PFSK-1 (cell line): ENCODE measurements around the gene DHCR7.

ENCODE experiments used
- FOXP2 ChIP-seq: optimal IDR thresholded peaks from 2 replicates; pipeline ENCODE3; 2011; ENCODE audit warnings: borderline replicate concordance, control low read depth, inconsistent platforms; ENCODE audit not compliant: insufficient read depth; ENCODE audit errors: extremely low read length, extremely low read depth
- POLR2AphosphoS5 ChIP-seq: IDR thresholded peaks from 2 replicates; pipeline ENCODE4 v1.6.1; 2012; ENCODE audit warnings: low read depth, mild to moderate bottlenecking, control low read depth, low read length, moderate library complexity
- SIN3A ChIP-seq: IDR thresholded peaks from 2 replicates; pipeline ENCODE4 v1.6.1; 2012; ENCODE audit warnings: mild to moderate bottlenecking, low read length, moderate library complexity, borderline replicate concordance; ENCODE audit not compliant: insufficient read depth
- TAF1 ChIP-seq: IDR thresholded peaks from 2 replicates; pipeline ENCODE4 v1.6.1; 2012; ENCODE audit warnings: low read length, control low read depth, borderline replicate concordance; ENCODE audit not compliant: insufficient read depth
- TF ChIP-seq, protein P1 (sequence below), 2 experiments: IDR thresholded peaks; 2 replicates each; pipeline versions ENCODE4 v1.6.1 to v1.8.0; 2011 to 2012; ENCODE audit warnings: low read depth in 2 of 2, low read length in 2 of 2, control low read depth in 1 of 2, inconsistent platforms in 1 of 2, mild to moderate bottlenecking in 1 of 2, moderate library complexity in 1 of 2; ENCODE audit not compliant: insufficient read depth in 1 of 2

DHCR7 gene

DNA sequence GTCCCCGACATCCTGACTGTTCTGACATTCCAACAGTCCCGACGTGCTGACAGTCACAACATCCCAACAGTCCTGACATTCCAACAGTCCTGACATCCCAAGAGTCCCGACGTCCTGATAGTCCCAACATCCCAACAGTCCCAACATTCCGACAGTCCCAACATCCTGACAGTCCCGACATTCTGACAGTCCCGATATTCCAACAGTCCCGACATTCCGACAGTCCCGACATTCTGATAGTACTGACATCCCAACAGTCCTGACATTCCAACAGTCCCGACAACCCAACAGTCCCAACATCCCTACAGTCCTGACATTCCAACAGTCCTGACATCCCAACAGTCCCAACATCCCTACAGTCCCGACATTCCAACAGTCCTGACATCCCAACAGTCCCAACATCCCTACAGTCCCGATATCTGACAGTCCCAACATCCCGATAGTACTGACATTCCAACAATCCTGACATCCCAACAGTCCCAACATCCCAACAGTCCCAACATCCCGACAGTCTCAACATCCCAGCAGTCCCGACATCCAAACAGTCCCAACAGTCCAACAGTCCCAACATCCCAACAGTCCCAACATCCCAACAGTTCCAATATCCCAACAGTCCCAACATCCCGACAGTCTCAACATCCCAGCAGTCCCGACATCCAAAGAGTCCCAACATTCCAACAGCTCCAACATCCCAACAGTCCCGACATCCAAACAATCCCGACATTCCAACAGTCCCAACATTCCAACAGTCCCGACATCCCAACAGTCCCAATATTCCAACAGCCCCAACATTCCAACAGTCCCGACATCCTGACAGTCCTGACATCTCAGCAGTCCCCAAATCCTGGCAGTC is 60.2 kb downstream of the DHCR7 start:
- no peak for TF ChIP-seq TAF1
- no peak for TF ChIP-seq FOXP2
- TF ChIP-seq, protein P1, sequence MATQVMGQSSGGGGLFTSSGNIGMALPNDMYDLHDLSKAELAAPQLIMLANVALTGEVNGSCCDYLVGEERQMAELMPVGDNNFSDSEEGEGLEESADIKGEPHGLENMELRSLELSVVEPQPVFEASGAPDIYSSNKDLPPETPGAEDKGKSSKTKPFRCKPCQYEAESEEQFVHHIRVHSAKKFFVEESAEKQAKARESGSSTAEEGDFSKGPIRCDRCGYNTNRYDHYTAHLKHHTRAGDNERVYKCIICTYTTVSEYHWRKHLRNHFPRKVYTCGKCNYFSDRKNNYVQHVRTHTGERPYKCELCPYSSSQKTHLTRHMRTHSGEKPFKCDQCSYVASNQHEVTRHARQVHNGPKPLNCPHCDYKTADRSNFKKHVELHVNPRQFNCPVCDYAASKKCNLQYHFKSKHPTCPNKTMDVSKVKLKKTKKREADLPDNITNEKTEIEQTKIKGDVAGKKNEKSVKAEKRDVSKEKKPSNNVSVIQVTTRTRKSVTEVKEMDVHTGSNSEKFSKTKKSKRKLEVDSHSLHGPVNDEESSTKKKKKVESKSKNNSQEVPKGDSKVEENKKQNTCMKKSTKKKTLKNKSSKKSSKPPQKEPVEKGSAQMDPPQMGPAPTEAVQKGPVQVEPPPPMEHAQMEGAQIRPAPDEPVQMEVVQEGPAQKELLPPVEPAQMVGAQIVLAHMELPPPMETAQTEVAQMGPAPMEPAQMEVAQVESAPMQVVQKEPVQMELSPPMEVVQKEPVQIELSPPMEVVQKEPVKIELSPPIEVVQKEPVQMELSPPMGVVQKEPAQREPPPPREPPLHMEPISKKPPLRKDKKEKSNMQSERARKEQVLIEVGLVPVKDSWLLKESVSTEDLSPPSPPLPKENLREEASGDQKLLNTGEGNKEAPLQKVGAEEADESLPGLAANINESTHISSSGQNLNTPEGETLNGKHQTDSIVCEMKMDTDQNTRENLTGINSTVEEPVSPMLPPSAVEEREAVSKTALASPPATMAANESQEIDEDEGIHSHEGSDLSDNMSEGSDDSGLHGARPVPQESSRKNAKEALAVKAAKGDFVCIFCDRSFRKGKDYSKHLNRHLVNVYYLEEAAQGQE (IDR thresholded peaks at IDR 0.05; ENCODE audit: insufficient read depth in 1 of 2, low read depth in 2 of 2, low read length in 2 of 2) = no peak
- no peak for TF ChIP-seq POLR2AphosphoS5
- TF ChIP-seq SIN3A = no peak

DNA sequence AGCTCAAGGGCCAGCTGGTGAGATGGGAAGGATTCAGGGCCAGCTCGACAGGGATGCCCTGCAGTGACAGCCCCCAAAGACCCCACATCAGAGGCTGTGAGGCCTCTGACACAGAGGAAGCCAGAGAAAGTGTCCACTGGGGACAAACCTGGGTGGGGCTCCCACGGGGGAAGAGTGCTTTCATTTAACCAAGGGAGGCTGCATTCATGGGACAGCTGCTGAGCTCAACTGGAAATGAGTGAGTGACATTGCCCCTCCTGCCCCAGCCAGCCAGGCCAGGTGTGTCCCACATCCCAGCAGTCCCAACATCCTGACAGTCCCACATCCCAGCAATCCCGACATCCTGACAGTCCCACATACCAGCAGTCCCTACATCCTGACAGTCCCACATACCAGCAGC is 61.0 kb downstream of the DHCR7 start:
- TF ChIP-seq TAF1 (no peak), SIN3A (no peak), FOXP2 (no peak), POLR2AphosphoS5 (no peak)
- TF ChIP-seq, protein P1 (IDR thresholded peaks at IDR 0.05; ENCODE audit: insufficient read depth in 1 of 2, low read depth in 2 of 2, low read length in 2 of 2) = no peak

DNA sequence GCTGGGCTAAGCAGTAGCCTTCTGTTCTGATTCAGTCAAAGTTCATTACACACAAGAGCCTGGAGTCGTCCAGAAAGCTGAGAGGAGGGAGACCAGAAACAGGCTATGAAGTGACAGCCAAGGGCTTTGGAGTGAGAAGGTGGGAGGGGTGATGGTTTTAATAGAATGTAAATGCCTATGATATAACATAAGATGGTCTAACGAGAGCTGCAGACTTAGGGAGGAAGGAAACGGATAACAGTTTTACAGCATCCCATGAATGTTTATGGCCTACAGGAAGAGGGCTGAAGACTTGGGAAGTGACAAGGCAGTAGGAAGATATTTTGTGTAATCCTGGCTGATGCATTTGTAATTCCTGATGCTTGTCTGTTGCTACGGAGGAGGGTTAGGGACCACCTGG is 62.0 kb downstream of the DHCR7 start:
- TF ChIP-seq SIN3A (no peak), POLR2AphosphoS5 (no peak), FOXP2 (no peak), TAF1 (no peak)
- TF ChIP-seq, protein P1 (IDR thresholded peaks at IDR 0.05; ENCODE audit: insufficient read depth in 1 of 2, low read depth in 2 of 2, low read length in 2 of 2) = no peak

DNA sequence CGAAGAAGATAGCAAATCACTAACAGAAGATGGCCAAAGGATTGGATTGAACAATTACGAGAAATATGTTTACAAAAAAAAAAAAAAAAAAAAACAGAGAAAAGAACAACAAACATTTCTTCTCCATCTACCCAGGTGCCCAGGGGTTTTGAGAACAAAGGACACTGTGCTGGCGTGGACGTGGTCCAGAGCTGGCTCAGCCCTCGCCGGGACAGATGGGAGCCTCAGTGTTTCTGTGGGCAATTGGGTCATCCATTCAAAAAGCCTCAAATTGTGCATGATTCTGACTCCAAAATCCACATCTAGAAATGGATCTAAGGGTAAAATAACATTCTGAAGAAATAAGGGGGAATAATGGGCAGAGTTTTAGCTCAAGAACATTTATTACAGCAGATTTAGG is 63.1 kb downstream of the DHCR7 start:
- TF ChIP-seq FOXP2 (no peak), POLR2AphosphoS5 (no peak), SIN3A (no peak), TAF1 (no peak)
- TF ChIP-seq, protein P1 (IDR thresholded peaks at IDR 0.05; ENCODE audit: insufficient read depth in 1 of 2, low read depth in 2 of 2, low read length in 2 of 2) = no peak
